ENCODE data around the gene RLF.
"Not testable (repeated sequence)": the region's sequence is repeated elsewhere in the genome, so short reads cannot be mapped to it uniquely, and the experiment has no call there.

RLF gene

GRCh38 chr1:40174788-40175187 lies 13.6 kb downstream of the RLF start:
- no peak for DNase-seq

- DNase-seq: not testable (repeated sequence)
Measured at GRCh38 chr1:40176989-40177388, 15.8 kb downstream of the RLF start.

DNA sequence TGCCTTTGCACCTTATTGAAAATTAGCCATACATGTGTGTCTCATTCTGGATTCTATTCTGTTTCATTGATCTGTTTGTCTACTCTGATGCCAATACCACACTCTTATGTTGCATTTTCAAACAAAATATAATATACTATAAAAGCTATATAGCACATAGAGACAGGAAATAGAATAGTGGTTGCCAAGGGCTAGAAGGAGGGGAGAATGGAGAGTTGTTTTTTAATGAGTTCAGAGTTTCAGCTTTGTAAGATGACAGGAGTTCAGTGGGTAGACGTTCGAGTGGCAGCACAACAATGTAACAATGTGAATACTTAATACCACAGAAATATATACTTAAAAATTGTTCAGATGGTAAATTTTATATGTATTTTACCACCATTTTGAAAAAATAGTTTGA lies 17.0 kb downstream of the RLF start:
- DNase-seq: no peak

DNA sequence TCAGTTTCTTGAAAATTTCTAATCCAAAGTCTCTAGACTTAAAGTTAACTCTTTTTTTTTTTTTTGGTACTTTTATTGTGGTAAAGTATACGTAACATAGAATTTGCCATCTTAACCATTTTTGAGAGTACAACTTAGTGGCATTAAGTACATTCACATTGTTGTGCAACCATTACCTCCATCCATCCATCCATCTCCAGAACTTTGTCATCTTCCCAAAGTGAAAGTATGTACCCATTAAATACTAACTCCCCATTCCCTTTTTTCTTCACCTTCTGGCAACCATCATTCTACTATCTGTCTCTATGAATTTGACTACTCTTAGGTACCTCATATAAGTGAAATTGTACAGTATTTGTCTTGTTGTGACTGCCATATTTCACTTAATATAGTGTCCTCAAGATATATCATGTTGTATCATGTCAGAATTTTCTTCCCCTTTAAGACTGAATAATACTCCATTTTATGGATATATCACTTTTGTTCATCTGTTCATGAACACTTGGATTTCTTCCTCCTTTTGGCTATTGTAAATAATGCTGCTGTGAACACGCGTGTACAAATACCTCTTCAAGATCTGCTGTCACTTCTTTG lies 18.4 kb downstream of the RLF start:
- no peak for DNase-seq

- DNase-seq: no peak
Measured at GRCh38 chr1:40183055-40183710, 22.0 kb downstream of the RLF start.

DNA sequence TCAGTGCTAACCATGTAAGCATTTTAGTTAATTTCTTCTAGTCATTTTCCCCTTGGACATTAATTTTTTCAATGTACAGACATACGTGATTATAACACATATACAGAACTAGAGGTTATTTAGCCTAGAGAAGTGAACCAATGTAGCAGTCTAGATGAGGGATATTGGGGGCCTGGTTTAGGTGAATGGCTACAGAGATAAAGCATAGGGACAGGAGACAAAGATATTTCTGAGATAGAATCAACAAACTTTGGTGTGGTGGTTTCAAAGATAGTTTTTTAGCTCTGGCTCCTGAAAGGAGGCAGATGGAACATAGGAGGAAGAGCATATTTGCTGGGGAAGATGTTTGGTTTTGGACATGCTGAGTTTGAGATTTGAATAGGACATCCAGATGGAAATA lies 23.0 kb downstream of the RLF start:
- DNase-seq: no peak

GRCh38 chr1:40185951-40186864 lies 25.0 kb downstream of the RLF start:
- DNase-seq: no peak

DNA sequence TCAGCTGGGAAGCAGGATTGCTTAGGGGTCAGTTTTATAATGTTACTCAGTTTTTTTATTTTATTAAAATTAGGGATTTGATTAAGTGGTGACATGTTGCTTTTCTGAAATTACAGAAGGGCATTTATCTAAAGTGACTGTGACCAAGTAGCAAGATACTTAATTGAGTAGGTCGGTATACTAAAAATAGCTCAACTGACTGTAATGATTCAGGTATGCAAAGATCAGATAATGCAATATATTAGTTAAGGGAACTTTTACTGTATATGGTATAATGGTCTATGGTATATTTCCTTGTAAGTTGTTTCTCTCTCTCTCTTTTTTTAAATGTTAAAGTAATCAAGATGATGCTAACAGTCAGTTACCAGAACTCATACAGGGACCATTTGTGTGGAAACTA lies 26.2 kb downstream of the RLF start:
- no peak for DNase-seq

DNA sequence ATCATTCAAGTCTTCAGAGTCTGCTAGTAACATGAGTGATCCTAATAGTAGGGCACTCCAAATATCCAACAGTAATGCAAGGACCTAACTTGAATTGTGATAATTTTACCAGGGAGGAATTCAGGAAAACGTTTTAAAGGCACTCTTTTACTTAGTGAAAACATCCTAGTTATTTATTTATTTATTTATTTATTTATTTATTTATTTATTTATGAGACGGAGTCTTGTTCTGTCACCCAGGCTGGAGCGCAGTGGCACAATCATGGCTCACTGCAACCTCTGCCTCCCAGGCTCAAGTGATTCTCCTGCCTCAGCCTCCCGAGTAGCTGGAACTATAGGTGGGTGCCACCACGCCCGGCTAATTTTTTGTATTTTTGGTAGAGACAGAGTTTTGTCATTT lies 33.5 kb downstream of the RLF start:
- not testable (repeated sequence) for DNase-seq

GRCh38 chr1:40197656-40198055 lies 36.5 kb downstream of the RLF start:
- DNase-seq: peak; percentile 47

- DNase-seq: no peak
Measured at GRCh38 chr1:40199126-40199525, 37.9 kb downstream of the RLF start.

GRCh38 chr1:40204856-40205255 lies 43.7 kb downstream of the RLF start:
- DNase-seq: no peak

DNA sequence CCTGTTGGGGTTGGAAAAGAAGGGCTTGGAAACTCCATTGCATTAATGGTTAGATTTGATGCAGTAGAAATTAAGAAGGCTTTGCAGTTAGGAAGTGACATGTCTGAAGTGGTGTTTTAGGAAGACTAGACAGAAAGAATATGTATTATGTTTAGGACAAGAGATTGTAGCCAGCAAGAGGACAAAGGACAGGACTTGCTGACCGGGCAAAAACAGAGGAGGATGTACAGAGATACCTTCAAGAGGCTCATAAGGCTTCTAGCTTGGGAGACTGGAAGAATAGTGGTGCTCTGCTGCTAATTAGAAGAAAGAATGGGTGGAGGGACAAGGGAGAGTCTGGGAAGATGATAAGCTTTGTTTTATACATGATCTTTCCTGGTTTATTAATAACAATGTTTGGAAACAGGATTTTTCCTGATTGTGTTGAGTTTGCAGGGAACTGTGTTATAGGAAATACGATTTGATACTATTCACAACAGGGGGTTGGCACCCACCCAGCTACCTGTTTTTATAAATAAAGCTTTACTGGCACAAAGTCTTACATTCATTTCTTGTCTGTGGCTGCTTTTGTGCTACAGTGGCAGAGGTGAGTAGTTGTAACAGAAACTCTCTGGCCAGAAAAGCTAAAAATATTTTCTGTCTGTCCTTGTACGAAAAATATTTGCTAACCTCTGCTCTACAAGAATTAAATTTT lies 49.5 kb downstream of the RLF start:
- DNase-seq: no peak

DNA sequence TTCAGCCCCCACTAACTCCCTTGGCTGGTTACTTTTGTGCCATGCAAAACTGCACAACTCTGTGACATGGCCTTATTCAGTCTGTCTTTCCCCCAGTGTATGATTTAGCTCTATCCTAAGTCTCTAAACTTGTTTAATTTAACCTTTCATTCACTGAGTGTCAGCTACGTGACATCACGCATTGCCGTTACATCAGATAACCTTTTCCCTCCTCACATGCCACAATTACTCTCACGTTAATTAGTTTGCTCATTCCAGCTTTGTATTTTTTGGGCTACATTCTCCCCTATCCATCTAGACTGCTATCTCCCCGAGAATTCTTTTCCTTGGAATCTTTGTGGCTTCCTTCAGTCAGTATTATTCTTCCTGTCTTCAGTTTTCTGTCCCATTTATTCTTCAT lies 57.1 kb downstream of the RLF start:
- DNase-seq: no peak

- DNase-seq: not testable (repeated sequence)
Measured at GRCh38 chr1:40221471-40221905, 60.3 kb downstream of the RLF start.

DNA sequence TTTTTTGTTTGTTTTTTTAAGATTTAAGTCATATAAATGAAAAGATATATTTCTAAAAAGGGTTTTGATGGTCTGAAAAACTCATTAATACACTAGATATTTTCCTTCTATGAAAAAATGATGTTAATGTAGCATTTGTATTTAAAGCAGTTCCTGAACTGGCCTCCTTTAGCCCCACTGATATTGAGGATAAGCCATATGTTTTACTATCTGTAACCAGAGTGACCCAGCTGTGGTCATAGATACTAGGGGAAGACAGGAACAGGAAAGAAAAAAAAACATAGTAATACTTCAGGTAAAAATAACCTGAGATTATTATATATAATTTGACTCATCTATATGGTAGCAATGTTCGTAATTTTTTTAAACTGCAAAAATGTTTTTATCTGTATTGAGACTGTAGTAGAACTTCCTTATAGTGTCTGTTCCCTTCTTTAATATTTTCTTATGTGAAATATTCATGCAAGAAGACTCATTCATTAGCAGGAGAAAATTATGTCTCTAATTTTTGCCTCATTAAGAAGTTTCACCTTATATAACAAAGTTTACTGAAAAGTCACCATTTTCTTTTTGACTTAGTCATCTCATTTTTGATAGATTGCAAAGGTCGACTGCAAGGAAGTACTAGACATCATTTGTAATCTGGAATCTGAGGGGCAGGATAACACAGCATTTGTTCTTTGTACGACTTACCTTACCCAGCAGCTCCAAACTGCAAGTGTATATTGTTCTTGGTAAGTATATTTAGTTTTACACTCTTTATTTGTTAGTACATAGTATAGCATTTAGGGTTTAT lies 61.0 kb downstream of the RLF start:
- DNase-seq: no peak

DNA sequence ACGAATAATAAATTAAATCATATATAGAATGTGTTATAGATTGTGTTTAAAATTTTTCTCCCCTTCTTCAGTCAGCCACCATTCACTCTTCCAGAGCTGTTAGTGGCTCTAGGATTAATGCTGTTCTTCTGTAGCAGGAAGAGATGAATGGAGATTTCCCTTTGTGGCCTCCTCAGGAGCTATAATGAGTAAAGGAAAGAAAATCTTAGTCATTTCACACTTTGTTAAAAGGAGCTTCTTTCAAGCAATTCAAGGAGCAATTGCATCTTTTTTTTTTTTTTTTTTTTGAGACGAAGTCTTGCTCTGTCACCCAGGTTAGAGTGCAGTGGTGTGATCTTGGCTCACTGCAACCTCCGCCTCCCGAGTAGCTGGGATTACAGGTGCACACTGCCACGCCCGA lies 62.9 kb downstream of the RLF start:
- DNase-seq: no peak

DNA sequence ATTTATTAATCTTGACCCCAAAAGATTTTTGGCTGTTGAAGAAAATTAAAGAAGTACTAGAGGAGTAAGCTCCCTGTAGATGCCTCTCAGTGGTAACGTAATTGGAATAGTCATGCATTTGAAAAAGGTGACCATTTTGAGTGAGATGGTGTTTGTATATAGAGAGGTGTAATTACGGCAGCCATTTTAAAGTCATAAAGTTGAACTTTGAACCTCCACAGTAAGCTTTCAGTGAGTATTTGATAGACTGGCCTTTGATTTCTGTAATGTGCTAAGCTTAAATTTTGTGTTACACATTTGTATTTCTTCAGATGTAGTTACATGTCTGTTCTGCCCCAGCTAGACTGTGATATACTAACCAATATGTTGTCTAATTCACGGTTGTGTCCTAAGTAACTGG lies 65.0 kb downstream of the RLF start:
- DNase-seq: no peak

- DNase-seq: peak; percentile 9
Measured at GRCh38 chr1:40232444-40232843, 71.3 kb downstream of the RLF start.

DNA sequence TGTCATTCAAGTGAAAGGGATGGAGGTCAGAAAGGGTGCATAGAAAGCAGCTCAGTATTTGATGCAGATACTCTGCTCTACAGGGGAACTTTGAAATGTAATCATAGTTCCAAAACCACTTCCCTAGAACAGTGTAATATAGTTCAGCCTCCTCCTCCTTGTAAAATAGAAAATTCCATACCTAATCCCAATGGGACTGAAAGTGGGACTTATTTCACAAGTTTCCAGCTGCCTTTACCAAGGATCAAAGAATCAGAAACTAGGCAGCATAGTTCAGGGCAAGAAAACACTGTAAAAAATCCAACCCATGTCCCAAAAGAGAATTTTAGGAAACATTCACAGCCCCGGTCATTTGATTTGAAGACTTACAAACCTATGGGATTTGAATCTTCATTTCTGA lies 78.4 kb downstream of the RLF start:
- DNase-seq: no peak

DNA sequence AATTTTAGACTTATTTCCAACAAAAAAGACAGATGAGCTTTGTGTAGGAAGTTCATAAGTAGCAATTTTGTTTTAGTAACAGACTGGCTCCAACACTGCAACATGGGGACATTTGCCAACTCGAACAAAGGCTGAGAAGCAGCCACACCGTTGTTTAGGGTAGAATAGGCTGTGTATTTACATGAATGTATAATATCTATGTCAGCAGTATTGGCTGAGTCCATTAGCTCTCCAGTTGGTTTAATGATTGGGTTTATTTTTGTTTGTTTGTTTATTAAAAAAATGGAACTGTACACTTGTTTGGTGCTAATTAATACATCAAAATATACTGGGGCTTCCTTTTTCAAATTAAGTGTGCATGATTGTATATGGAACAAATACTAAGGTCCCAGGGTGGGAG lies 79.2 kb downstream of the RLF start:
- no peak for DNase-seq

GRCh38 chr1:40241362-40241761 lies 80.2 kb downstream of the RLF start:
- DNase-seq: no peak

GRCh38 chr1:40243351-40243750 lies 82.2 kb downstream of the RLF start:
- DNase-seq: no peak
